Epithelial cell of esophagus (primary cell): Measurements from ENCODE around the gene USP9Y.
A peak's percentile ranks its signal among the peaks of the same experiment; 100 is the strongest.

Experiments used
- DNase-seq: peaks from one replicate; pipeline ENCODE4 v3.0.0; 2010; ENCODE audit warnings: low read depth
- H3K4me3 ChIP-seq: 2 replicates; pipeline ENCODE4 v1.5.1; 2011; ENCODE audit warnings: mild to moderate bottlenecking, low read length, control low read depth
- TF ChIP-seq, protein P1 (sequence below): IDR thresholded peaks from 2 replicates; pipeline ENCODE4 v1.5.1; 2011; ENCODE audit warnings: low read depth, mild to moderate bottlenecking, low read length, control low read depth, inconsistent platforms; ENCODE audit not compliant: insufficient read depth; ENCODE audit errors: missing control alignments

Gene USP9Y

DNA sequence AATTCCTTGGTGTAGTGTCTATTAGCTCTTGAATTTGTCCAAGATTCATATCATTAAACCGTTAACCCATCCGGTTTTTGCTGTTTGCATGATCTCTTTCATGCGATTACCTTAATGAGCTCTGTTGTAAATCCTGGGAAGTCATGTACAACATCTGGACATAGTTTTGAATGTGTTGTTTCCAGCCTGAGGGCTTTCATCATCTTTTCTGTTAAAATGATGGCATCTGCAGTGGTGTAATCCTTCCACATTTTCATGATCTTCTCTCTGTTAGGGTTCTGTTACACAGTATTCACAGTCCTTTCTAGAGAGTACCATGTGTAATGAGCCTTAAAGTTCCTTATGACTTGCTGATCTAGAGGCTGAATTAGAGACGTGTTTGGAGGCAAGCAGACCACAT is 64.9 kb downstream of the USP9Y start:
- H3K4me3 ChIP-seq, result no peak overlapping the region
- TF ChIP-seq, protein P1, sequence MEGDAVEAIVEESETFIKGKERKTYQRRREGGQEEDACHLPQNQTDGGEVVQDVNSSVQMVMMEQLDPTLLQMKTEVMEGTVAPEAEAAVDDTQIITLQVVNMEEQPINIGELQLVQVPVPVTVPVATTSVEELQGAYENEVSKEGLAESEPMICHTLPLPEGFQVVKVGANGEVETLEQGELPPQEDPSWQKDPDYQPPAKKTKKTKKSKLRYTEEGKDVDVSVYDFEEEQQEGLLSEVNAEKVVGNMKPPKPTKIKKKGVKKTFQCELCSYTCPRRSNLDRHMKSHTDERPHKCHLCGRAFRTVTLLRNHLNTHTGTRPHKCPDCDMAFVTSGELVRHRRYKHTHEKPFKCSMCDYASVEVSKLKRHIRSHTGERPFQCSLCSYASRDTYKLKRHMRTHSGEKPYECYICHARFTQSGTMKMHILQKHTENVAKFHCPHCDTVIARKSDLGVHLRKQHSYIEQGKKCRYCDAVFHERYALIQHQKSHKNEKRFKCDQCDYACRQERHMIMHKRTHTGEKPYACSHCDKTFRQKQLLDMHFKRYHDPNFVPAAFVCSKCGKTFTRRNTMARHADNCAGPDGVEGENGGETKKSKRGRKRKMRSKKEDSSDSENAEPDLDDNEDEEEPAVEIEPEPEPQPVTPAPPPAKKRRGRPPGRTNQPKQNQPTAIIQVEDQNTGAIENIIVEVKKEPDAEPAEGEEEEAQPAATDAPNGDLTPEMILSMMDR, result no peak
- DNase-seq, result no peak

- no peak for DNase-seq
- TF ChIP-seq, protein P1, result no peak
Observed at GRCh38 chrY:12784521-12784920, 83.5 kb downstream of the USP9Y start.

DNA sequence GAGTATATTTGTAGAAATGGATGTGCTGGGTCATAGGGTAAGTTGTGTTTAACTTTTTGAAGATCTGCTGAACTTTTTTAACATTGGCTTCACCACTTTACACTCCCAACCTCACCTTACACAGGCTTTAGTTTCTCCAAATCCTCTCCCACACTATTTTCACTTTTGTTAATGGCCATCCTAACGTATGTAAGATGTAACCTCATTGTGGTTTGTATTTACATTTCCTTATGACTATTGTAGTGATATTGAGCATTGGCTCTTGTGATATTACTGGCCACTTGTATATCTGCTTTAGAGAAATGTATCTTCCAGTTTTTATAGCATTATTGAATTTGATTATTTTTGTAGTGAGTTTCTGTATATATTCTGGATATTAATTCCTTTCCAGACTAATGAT is 93.0 kb downstream of the USP9Y start:
- TF ChIP-seq, protein P1, result no peak
- no peak for DNase-seq
- H3K4me3 ChIP-seq, result no peak overlapping the region

More at GRCh38 chrY:12784521-12784920, 83.5 kb downstream of the USP9Y start:
- H3K4me3 ChIP-seq, result no peak overlapping the region

GRCh38 chrY:12808046-12808445 is 107.0 kb downstream of the USP9Y start:
- DNase-seq, result peak; percentile 17
- H3K4me3 ChIP-seq, result no peak overlapping the region
- TF ChIP-seq, protein P1, result no peak

DNA sequence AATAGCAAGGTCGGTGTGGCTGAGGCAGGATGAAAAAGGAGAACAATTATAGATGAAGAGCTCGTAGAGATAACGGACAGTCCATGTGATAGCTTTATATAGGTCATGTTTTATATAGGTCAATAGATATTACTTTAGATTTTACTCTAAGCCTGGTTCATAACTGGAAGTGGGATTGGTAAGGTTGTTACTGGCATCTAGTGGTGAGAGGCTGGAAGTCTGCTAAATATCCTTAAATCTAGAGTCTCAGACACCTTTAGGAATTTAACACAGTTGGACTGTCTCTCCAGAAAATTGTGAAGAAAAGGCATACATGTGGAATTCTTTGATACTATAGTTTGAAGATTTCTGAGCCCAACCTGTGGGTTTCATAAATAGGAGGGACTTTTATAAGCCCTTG is 108.0 kb downstream of the USP9Y start:
- no peak overlapping the region for H3K4me3 ChIP-seq
- TF ChIP-seq, protein P1, result peak; percentile 32
- peak; percentile 4 for DNase-seq

DNA sequence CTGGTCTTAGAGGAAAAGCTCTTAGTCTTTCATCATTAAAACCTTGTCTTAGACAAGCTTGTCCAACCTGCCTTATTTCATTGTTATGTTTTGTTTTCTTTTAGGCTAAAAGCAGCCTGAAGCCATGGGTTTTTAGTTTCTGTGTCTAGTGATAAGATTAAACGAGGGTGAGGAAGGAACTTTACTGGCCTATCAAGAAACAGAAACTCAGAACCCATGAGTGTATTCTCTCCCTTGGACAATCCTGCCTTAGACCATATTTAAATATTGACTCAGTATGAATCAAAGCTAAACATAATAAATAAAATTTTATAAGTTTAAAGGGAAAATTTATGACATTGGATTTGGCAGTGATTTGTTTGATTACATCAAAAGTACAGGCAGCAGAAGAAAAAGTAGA is 122.4 kb downstream of the USP9Y start:
- TF ChIP-seq, protein P1, result no peak
- no peak for DNase-seq
- H3K4me3 ChIP-seq, result no peak overlapping the region

- DNase-seq, result peak; percentile 37
- TF ChIP-seq, protein P1, result no peak
Observed at GRCh38 chrY:12826791-12827190, 125.8 kb downstream of the USP9Y start.

More at GRCh38 chrY:12826791-12827190, 125.8 kb downstream of the USP9Y start:
- H3K4me3 ChIP-seq, result no peak overlapping the region
